Activated CD8-positive, alpha-beta memory T cell treated with anti-CD3 and anti-CD28 coated beads, Interleukin-2, amount 10 ng/mL, durations not matched to agents 7 days and 5 days (primary cell): ENCODE data around the gene PRODH. TPM values are rescaled to one million over a fixed set of nuclear protein-coding genes. Genes with fewer than 3 reads are reported as not detected.
"Not testable (repeated sequence)": the region's sequence is repeated elsewhere in the genome, so short reads cannot be mapped to it uniquely, and the experiment has no call there.

ENCODE experiments used
- ATAC-seq: fragments of 150-1000 bp; cut with Tn5 transposase; one replicate; pipeline ENCODE4 v1.10.0; 2021; ENCODE audit warnings: moderate library complexity
- CTCF ChIA-PET: fragments of 350-600 bp; sonication (Branson Sonifier 250); formaldehyde crosslinking; loops from one replicate; lab custom pipeline; 2021; ENCODE audit warnings: antibody characterized with exemption; lab: Charles Lee
- DNase-seq: peaks from one replicate; pipeline ENCODE4 v3.0.0-alpha.2; 2020
- H3K27ac Mint-ChIP-seq: one replicate; pipeline ENCODE4 v1.8.0; 2021; ENCODE audit warnings: mild to moderate bottlenecking, mixed read lengths
- H3K27me3 Mint-ChIP-seq: one replicate; pipeline ENCODE4 v1.8.0; 2021; ENCODE audit warnings: mixed read lengths
- H3K36me3 Mint-ChIP-seq: one replicate; pipeline ENCODE4 v1.8.0; 2021; ENCODE audit warnings: mild to moderate bottlenecking, mixed read lengths
- H3K4me1 Mint-ChIP-seq: one replicate; pipeline ENCODE4 v1.8.0; 2021; ENCODE audit warnings: mixed read lengths
- H3K4me3 Mint-ChIP-seq: one replicate; pipeline ENCODE4 v1.8.0; 2021; ENCODE audit warnings: mild to moderate bottlenecking, moderate library complexity, mixed read lengths
- H3K9me3 Mint-ChIP-seq: one replicate; pipeline ENCODE4 v1.8.0; 2022; ENCODE audit warnings: low read depth, mixed read lengths
- total RNA-seq, 2 experiments: library from RNA; stranded (reverse); gene quantifications; one replicate each; pipeline ENCODE4 v1.2.3, GENCODE V29; 2021

PRODH gene
- total RNA-seq, 2 experiments from 2014 or later: 1.0 TPM; not detected in 1

DNA sequence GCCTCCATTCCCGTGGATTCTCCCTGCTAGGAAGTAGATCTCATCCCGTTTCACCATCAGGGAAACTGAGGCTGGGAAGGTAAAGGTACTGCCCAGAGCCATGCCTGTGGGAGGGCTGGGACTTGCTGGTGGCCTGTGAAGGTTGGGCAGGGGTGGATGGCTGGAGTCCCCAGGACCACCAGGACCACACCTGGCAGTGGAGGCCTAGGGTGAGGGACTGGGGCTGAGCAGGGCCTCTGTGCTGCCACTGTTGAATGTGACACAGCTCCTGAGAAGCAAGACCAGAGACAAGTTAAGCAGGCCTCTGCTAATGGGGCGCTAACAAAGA, 26.2 kb upstream of the PRODH start:
- H3K4me1 Mint-ChIP-seq: peaks cover 6% of the 10 kb centered on the region
- H3K27ac Mint-ChIP-seq: no peak overlapping the region
- no peak overlapping the region for H3K4me3 Mint-ChIP-seq
- H3K9me3 Mint-ChIP-seq: no peaks in the 10 kb centered on the region
- H3K27me3 Mint-ChIP-seq: no peaks in the 10 kb centered on the region
- H3K36me3 Mint-ChIP-seq: no peaks in the 10 kb centered on the region
- no peak for DNase-seq
- CTCF ChIA-PET: no interaction called here
- ATAC-seq: no peak

- H3K4me1 Mint-ChIP-seq, CTCF ChIA-PET, H3K27me3 Mint-ChIP-seq, H3K4me3 Mint-ChIP-seq, H3K27ac Mint-ChIP-seq, H3K36me3 Mint-ChIP-seq, DNase-seq, ATAC-seq, H3K9me3 Mint-ChIP-seq: not testable (repeated sequence)
These were observed 25.7 kb upstream of the PRODH start for GRCh38 chr22:18961632-18962307.

DNA sequence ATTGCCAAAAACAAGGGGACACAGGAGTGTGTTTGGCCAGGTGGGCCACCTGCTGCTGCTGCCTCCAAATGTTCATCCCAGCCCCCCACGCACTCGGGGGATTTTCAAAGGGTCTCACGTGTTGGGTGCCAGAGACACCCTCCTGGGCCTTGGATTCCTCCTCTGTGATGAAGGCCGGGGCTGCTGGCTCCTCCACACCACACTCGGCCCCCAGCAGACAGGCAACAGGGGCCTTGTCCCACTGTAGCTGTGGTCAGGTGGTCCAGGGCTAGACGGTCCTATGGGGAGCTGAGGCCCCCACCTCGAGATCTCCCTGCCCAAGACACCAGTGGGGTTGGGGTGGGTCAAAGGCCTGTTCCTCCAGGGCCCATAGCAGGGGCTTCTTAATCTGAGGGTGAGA, 25.1 kb upstream of the PRODH start:
- CTCF ChIA-PET, DNase-seq: not testable (repeated sequence)

GRCh38 chr22:18960166-18960820, 24.2 kb upstream of the PRODH start:
- not testable (repeated sequence) for H3K27ac Mint-ChIP-seq, H3K4me3 Mint-ChIP-seq

More for the DNA sequence above, 25.1 kb upstream of the PRODH start:
- not testable (repeated sequence) for H3K27ac Mint-ChIP-seq, H3K4me3 Mint-ChIP-seq, H3K9me3 Mint-ChIP-seq, H3K4me1 Mint-ChIP-seq, H3K27me3 Mint-ChIP-seq, H3K36me3 Mint-ChIP-seq, ATAC-seq

GRCh38 chr22:18959741-18960140, 23.6 kb upstream of the PRODH start:
- H3K4me3 Mint-ChIP-seq, H3K27me3 Mint-ChIP-seq, DNase-seq, H3K27ac Mint-ChIP-seq, H3K36me3 Mint-ChIP-seq, ATAC-seq, CTCF ChIA-PET, H3K9me3 Mint-ChIP-seq, H3K4me1 Mint-ChIP-seq: not testable (repeated sequence)

More at GRCh38 chr22:18960166-18960820, 24.2 kb upstream of the PRODH start:
- H3K9me3 Mint-ChIP-seq, H3K27me3 Mint-ChIP-seq, ATAC-seq, H3K36me3 Mint-ChIP-seq, DNase-seq, H3K4me1 Mint-ChIP-seq, CTCF ChIA-PET: not testable (repeated sequence)

DNA sequence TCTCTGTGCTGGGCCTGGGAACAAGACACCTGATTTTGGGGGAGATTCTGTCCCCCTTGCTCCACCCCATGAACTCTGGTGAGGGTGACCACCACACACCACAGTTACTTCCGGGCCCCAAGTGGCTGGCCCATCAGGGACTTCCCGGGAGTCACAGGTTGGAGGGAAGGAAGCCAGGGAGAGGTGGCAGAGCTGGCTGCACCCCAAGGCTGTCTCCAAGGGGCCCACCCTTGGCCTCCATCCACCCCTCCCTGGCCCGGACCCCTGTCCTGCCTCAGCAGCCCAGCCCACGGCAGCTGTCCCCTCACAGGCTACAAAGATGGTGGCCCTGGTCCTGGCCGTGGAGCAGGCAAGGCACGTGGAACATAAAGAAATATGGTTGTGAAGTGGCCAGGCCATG, 23.2 kb upstream of the PRODH start:
- H3K36me3 Mint-ChIP-seq, H3K4me3 Mint-ChIP-seq, H3K4me1 Mint-ChIP-seq, CTCF ChIA-PET, ATAC-seq, H3K27ac Mint-ChIP-seq, H3K27me3 Mint-ChIP-seq, DNase-seq, H3K9me3 Mint-ChIP-seq: not testable (repeated sequence)

GRCh38 chr22:18958738-18959137, 22.6 kb upstream of the PRODH start:
- H3K4me3 Mint-ChIP-seq, CTCF ChIA-PET, H3K9me3 Mint-ChIP-seq, H3K27me3 Mint-ChIP-seq, H3K36me3 Mint-ChIP-seq, H3K27ac Mint-ChIP-seq, H3K4me1 Mint-ChIP-seq: not testable (repeated sequence)
- peak; percentile 16 for ATAC-seq
- peak; percentile 53 for DNase-seq

DNA sequence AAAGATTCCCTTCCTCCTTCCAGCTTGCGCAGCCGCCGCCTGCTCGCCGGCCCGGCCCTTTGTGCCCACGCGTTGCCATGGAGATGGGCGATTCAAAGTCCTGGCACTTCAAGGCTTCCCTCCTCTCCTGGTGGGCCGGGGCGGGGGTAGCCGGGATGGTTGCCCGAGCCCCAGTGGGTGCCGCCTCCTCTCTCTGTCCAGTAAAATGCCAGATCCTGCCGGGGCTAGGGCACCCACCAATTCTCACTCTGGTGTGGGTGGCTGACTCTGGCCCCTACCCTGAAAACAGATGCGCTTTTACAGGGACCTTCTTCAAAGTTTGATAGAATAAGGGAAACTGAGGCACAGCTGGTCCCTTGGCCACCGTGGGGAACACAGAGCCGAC, 22.2 kb upstream of the PRODH start:
- H3K27ac Mint-ChIP-seq, ATAC-seq, DNase-seq, CTCF ChIA-PET, H3K4me1 Mint-ChIP-seq, H3K9me3 Mint-ChIP-seq, H3K4me3 Mint-ChIP-seq, H3K36me3 Mint-ChIP-seq, H3K27me3 Mint-ChIP-seq: not testable (repeated sequence)

- H3K27me3 Mint-ChIP-seq, DNase-seq, H3K4me1 Mint-ChIP-seq, H3K4me3 Mint-ChIP-seq, CTCF ChIA-PET, H3K27ac Mint-ChIP-seq, H3K36me3 Mint-ChIP-seq, H3K9me3 Mint-ChIP-seq, ATAC-seq: not testable (repeated sequence)
These were observed 21.7 kb upstream of the PRODH start for GRCh38 chr22:18957621-18958320.

DNA sequence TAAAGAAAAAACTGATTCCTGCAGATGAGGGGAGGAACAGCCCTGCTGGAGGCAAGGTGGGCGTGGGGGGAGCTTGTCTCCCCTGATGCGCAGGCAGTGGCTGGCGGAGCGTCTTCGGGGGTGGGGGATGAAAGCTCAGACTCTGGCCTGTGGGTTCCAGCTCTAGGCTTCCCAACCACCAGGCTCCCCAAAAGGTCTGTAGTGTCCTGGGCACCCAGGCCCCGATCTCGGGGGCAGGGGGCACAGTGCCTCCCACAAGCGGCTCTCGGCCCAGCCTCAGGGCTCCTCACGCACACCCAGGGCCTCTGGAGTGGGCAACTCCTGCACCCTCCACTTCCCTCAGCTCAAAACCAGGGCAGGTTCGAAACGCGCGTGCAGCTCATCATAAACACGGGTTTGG, 20.9 kb upstream of the PRODH start:
- H3K36me3 Mint-ChIP-seq, CTCF ChIA-PET, H3K9me3 Mint-ChIP-seq, DNase-seq, H3K27ac Mint-ChIP-seq, ATAC-seq, H3K4me3 Mint-ChIP-seq, H3K4me1 Mint-ChIP-seq, H3K27me3 Mint-ChIP-seq: not testable (repeated sequence)

GRCh38 chr22:18956121-18956895, 20.2 kb upstream of the PRODH start:
- H3K27ac Mint-ChIP-seq, H3K4me1 Mint-ChIP-seq, ATAC-seq, CTCF ChIA-PET, H3K4me3 Mint-ChIP-seq, DNase-seq, H3K9me3 Mint-ChIP-seq, H3K27me3 Mint-ChIP-seq, H3K36me3 Mint-ChIP-seq: not testable (repeated sequence)

DNA sequence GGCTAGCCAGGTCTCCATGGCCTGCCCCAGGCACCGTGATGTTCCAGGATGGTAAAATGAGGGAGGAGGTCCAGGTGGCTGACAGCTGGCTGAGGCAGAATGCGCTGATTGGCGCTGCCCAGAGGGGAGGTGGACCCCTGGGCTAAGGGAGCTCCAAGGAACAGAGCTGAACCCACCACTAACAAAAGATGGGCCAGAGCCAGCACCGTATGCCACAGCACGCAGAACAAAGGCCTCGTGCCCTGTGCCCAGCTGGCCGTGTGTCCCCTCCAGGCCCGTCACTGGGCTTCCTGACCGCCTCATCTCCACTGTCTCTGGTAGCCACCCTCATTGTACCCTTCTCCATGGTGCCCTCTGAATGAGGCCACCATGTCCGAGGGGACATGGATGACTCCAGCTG, 19.6 kb upstream of the PRODH start:
- no peak for DNase-seq
- Mint-ChIP-seq H3K9me3 (no peaks in the 10 kb centered on the region), H3K27ac (no peak overlapping the region), H3K36me3 (no peaks in the 10 kb centered on the region), H3K4me1 (peaks cover 6% of the 10 kb centered on the region), H3K27me3 (no peaks in the 10 kb centered on the region), H3K4me3 (no peak overlapping the region)
- CTCF ChIA-PET: no interaction called here
- no peak for ATAC-seq

GRCh38 chr22:18954990-18955571, 19.0 kb upstream of the PRODH start:
- Mint-ChIP-seq H3K9me3 (no peaks in the 10 kb centered on the region), H3K4me3 (no peak overlapping the region), H3K4me1 (peaks cover 6% of the 10 kb centered on the region), H3K27ac (no peak overlapping the region), H3K27me3 (no peaks in the 10 kb centered on the region), H3K36me3 (no peaks in the 10 kb centered on the region)
- CTCF ChIA-PET: no interaction called here
- DNase-seq (no peak), ATAC-seq (no peak)
